Tibial nerve (tissue), 4 donors: ENCODE measurements around the gene PPHLN1.

Source experiments
- CTCF ChIP-seq, 5 experiments: fragments of 200-600 bp in 3 of 5; fragments of 450-650 bp in 2 of 5; sonication (generic) in 3 of 5; IDR thresholded peaks; one replicate each; pipeline ENCODE4 v1.5.1; 2016 to 2019; ENCODE audit warnings: antibody characterized with exemption in 5 of 5, mild to moderate bottlenecking in 3 of 5, moderate library complexity in 2 of 5
- EP300 ChIP-seq, 2 donors: sonication (generic); formaldehyde crosslinking; IDR thresholded peaks; one replicate each; pipeline ENCODE4 v1.6.1; 2017; ENCODE audit warnings: antibody characterized with exemption in 2 of 2, mild to moderate bottlenecking in 1 of 2
- POLR2A ChIP-seq, 2 donors: fragments of 450-650 bp; IDR thresholded peaks; one replicate each; pipeline ENCODE4 v1.6.1; 2017; ENCODE audit warnings: antibody characterized with exemption in 2 of 2, mild to moderate bottlenecking in 2 of 2, moderate library complexity in 2 of 2

DNA sequence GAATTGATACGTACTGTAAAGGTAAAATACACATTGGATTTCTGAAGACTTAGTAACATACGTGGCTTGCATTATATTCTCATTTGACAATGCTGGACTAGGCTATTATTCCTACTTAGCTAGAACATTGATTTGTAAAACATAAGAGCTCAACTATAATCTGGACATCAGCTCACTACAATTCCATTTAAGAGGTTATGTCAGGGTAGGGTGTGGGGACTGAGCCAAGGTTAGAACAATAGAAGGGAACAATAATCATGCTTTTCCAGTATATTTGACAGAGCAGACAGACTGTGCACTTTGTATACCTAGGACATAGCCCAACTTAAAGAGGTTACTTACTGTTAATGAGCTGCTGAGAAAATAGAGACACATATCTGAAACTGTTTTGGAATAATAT, 10.9 kb upstream of the PPHLN1 start:
- TF ChIP-seq EP300 (IDR thresholded peaks at IDR 0.05) (no peak), CTCF (IDR thresholded peaks at IDR 0.05) (no peak), POLR2A (IDR thresholded peaks at IDR 0.05) (no peak)
